ENCODE measurements around the gene SEMA3D. TPM values are rescaled to one million over a fixed set of nuclear protein-coding genes. Genes with fewer than 3 reads are reported as not detected.
A peak's percentile ranks its signal among the peaks of the same experiment; 100 is the strongest.

The SEMA3D gene
- total RNA-seq, 1 donor from 2014 or later: 264 TPM

DNA sequence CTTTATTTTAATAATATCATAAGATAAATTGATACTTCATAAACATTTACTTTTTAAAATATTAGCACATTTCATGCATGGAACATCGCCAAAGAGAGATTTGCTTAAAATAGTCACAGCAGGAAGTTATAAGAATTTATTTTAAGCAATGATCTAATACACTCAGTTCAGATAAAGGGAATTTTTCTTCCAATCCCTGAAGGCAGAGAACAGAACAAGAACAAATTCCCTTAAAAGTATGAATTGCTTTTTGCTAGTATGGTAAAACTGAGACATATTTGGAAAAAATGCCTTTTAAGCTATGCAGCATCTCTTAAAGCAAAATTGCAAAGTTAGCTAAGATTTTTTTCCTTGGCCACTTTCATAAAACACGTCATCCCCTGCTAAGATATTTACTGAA, 91.0 kb downstream of the SEMA3D start:
- Mint-ChIP-seq H3K4me1 (peaks cover 31% of the 10 kb centered on the region), H3K27me3 (ENCODE audit: low read depth) (no peaks in the 10 kb centered on the region), H3K4me3 (no peak overlapping the region), H3K9me3 (peaks cover 4% of the 10 kb centered on the region), H3K36me3 (peaks cover 14% of the 10 kb centered on the region), H3K27ac (peak overlapping the region; percentile 61)
- no peak for DNase-seq (ENCODE audit: low spot score in 2 of 2, unreplicated experiment in 2 of 2)
- no peak for TF ChIP-seq CTCF (IDR thresholded peaks at IDR 0.05; ENCODE audit: unreplicated experiment)

DNA sequence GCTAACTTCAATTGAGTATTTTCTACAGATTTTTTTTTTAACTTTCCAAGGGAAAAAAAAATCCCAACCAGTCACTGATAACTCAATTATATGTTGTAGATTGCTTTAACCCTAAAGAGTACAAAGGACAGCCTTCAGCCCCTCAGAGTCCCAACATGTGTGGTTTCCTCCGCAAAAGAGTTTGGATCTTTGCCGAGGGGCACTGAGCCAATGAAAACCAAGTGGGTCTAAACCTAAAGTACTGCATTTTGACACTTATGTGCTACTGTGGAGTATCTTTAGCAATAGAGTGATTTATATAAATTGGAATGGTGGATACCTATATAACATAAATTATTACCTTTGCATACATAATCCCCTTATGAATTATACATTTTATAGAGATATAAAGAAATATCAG, 91.5 kb downstream of the SEMA3D start:
- DNase-seq (ENCODE audit: low spot score in 2 of 2, unreplicated experiment in 2 of 2): no peak
- Mint-ChIP-seq H3K36me3 (peaks cover 14% of the 10 kb centered on the region), H3K27me3 (ENCODE audit: low read depth) (no peaks in the 10 kb centered on the region), H3K9me3 (peaks cover 4% of the 10 kb centered on the region), H3K4me1 (peaks cover 32% of the 10 kb centered on the region), H3K4me3 (no peak overlapping the region), H3K27ac (no peak overlapping the region)
- TF ChIP-seq CTCF (IDR thresholded peaks at IDR 0.05; ENCODE audit: unreplicated experiment): no peak

GRCh38 chr7:85094046-85094725, 92.7 kb downstream of the SEMA3D start:
- TF ChIP-seq CTCF (IDR thresholded peaks at IDR 0.05; ENCODE audit: unreplicated experiment): no peak
- no peak for DNase-seq (ENCODE audit: low spot score in 2 of 2, unreplicated experiment in 2 of 2)
- peak overlapping the region; percentile 62 for H3K27ac Mint-ChIP-seq

GRCh38 chr7:85091565-85091928, 95.3 kb downstream of the SEMA3D start:
- Mint-ChIP-seq H3K9me3 (no peaks in the 10 kb centered on the region), H3K4me1 (peaks cover 36% of the 10 kb centered on the region)
- DNase-seq (ENCODE audit: low spot score in 2 of 2, unreplicated experiment in 2 of 2): no peak

More at GRCh38 chr7:85094046-85094725, 92.7 kb downstream of the SEMA3D start:
- Mint-ChIP-seq H3K27me3 (ENCODE audit: low read depth) (no peaks in the 10 kb centered on the region), H3K36me3 (peaks cover 10% of the 10 kb centered on the region), H3K4me3 (no peak overlapping the region), H3K9me3 (no peaks in the 10 kb centered on the region), H3K4me1 (peaks cover 36% of the 10 kb centered on the region)

DNA sequence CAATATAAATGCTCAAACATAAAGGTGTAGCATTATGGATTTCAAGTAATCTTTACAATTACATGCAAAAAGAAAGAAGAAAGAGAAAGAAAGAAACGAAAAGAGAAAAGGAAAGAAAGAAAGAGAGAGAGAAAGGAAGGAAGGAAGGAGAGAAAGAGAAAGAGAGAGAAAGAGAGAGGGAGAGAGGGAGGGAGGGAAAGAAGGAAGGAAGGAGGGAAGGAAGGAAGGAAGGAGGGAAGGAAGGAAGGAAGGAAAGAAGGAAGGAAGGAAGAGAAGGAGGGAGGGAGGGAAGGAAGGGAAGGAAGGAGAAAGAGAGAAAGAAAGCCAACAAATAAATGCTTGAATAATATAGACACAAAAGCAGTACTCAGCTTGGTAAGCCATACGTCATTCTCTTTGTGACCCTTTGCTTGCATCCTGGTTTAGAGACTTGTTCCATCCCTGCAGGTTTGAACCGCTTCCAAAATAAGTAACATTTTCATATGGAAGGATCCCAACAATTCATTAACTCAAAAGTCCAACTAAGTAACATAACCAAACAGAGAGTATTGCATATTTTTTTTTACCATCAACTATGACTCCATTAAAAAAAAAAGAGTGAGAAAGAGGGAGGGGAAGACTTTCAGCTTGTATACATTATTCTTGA, 95.8 kb downstream of the SEMA3D start:
- Mint-ChIP-seq H3K9me3 (no peaks in the 10 kb centered on the region), H3K27me3 (ENCODE audit: low read depth) (no peaks in the 10 kb centered on the region), H3K36me3 (peaks cover 4% of the 10 kb centered on the region), H3K4me3 (no peak overlapping the region), H3K27ac (peak overlapping the region; percentile 86), H3K4me1 (peaks cover 34% of the 10 kb centered on the region)
- no peak for TF ChIP-seq CTCF (IDR thresholded peaks at IDR 0.05; ENCODE audit: unreplicated experiment)
- no peak for DNase-seq (ENCODE audit: low spot score in 2 of 2, unreplicated experiment in 2 of 2)

More at GRCh38 chr7:85091565-85091928, 95.3 kb downstream of the SEMA3D start:
- H3K36me3 Mint-ChIP-seq: peaks cover 4% of the 10 kb centered on the region
- H3K27ac Mint-ChIP-seq: no peak overlapping the region
- no peak overlapping the region for H3K4me3 Mint-ChIP-seq
- no peak for TF ChIP-seq CTCF (IDR thresholded peaks at IDR 0.05; ENCODE audit: unreplicated experiment)
- no peaks in the 10 kb centered on the region for H3K27me3 Mint-ChIP-seq (ENCODE audit: low read depth)
